ENCODE measurements around the gene SAMD4B. TPM values are rescaled to one million over a fixed set of nuclear protein-coding genes. Genes with fewer than 3 reads are reported as not detected.
A peak's percentile ranks its signal among the peaks of the same experiment; 100 is the strongest.

SAMD4B gene
- polyA plus RNA-seq, 2 donors = 78.7 to 140 TPM

- Histone ChIP-seq H3K27ac (ENCODE audit: low read depth in 2 of 2, low read length in 1 of 2) (peak overlapping the region; percentile 88 to 98), H3K9me3 (ENCODE audit: control insufficient read depth in 2 of 2, insufficient read depth in 1 of 2, low read depth in 1 of 2, low read length in 1 of 2) (no peaks in the 10 kb centered on the region), H3K4me3 (ENCODE audit: low read depth in 1 of 2, low read length in 2 of 2) (no peak overlapping the region), H3K27me3 (ENCODE audit: control insufficient read depth in 1 of 2, insufficient read depth in 2 of 2, low read length in 2 of 2) (no peaks in the 10 kb centered on the region), H3K4me1 (ENCODE audit: control insufficient read depth in 2 of 2, insufficient read depth in 2 of 2, low read length in 1 of 2) (peaks cover 0 to 11% of the 10 kb centered on the region in 2 donors), H3K36me3 (ENCODE audit: control insufficient read depth in 2 of 2, insufficient read depth in 2 of 2, low read length in 1 of 2) (peaks cover 12 to 17% of the 10 kb centered on the region in 2 donors)
- WGBS, 2 donors = 51 to 52% methylated on average over 25 of the region's 25 CpGs
Observed at GRCh38 chr19:39430675-39431593, 88.7 kb downstream of the SAMD4B start.

- H3K36me3 ChIP-seq (ENCODE audit: control insufficient read depth in 2 of 2, insufficient read depth in 2 of 2, low read length in 1 of 2) = peaks cover 12 to 17% of the 10 kb centered on the region in 2 donors
- no peaks in the 10 kb centered on the region for H3K9me3 ChIP-seq (ENCODE audit: control insufficient read depth in 2 of 2, insufficient read depth in 1 of 2, low read depth in 1 of 2, low read length in 1 of 2)
- H3K27ac ChIP-seq (ENCODE audit: low read depth in 2 of 2, low read length in 1 of 2) = peak overlapping the region in 1 of 2 donors; percentile 98
- H3K27me3 ChIP-seq (ENCODE audit: control insufficient read depth in 1 of 2, insufficient read depth in 2 of 2, low read length in 2 of 2) = no peaks in the 10 kb centered on the region
- WGBS, 2 donors = 95 to 96% methylated on average over 8 of the region's 8 CpGs
- H3K4me3 ChIP-seq (ENCODE audit: low read depth in 1 of 2, low read length in 2 of 2) = no peak overlapping the region
- peaks cover 0 to 11% of the 10 kb centered on the region in 2 donors for H3K4me1 ChIP-seq (ENCODE audit: control insufficient read depth in 2 of 2, insufficient read depth in 2 of 2, low read length in 1 of 2)
Observed at GRCh38 chr19:39432677-39433025, 90.4 kb downstream of the SAMD4B start.

GRCh38 chr19:39433480-39434079, 91.4 kb downstream of the SAMD4B start:
- WGBS, 2 donors = 95% methylated on average over 8 of the region's 8 CpGs
- peak overlapping the region in 1 of 2 donors; percentile 67 for H3K27ac ChIP-seq (ENCODE audit: low read depth in 2 of 2, low read length in 1 of 2)
- H3K4me3 ChIP-seq (ENCODE audit: low read depth in 1 of 2, low read length in 2 of 2) = peak overlapping the region in 1 of 2 donors; percentile 92
- no peaks in the 10 kb centered on the region for H3K9me3 ChIP-seq (ENCODE audit: control insufficient read depth in 2 of 2, insufficient read depth in 1 of 2, low read depth in 1 of 2, low read length in 1 of 2)
- peaks cover 12 to 17% of the 10 kb centered on the region in 2 donors for H3K36me3 ChIP-seq (ENCODE audit: control insufficient read depth in 2 of 2, insufficient read depth in 2 of 2, low read length in 1 of 2)
- no peaks in the 10 kb centered on the region for H3K27me3 ChIP-seq (ENCODE audit: control insufficient read depth in 1 of 2, insufficient read depth in 2 of 2, low read length in 2 of 2)
- peaks cover 0 to 11% of the 10 kb centered on the region in 2 donors for H3K4me1 ChIP-seq (ENCODE audit: control insufficient read depth in 2 of 2, insufficient read depth in 2 of 2, low read length in 1 of 2)

- no peaks in the 10 kb centered on the region for H3K27me3 ChIP-seq (ENCODE audit: control insufficient read depth in 1 of 2, insufficient read depth in 2 of 2, low read length in 2 of 2)
- H3K4me1 ChIP-seq (ENCODE audit: control insufficient read depth in 2 of 2, insufficient read depth in 2 of 2, low read length in 1 of 2) = peaks cover 0 to 11% of the 10 kb centered on the region in 2 donors
- H3K36me3 ChIP-seq (ENCODE audit: control insufficient read depth in 2 of 2, insufficient read depth in 2 of 2, low read length in 1 of 2) = peaks cover 12 to 17% of the 10 kb centered on the region in 2 donors
- peak overlapping the region; percentile 81 to 92 for H3K4me3 ChIP-seq (ENCODE audit: low read depth in 1 of 2, low read length in 2 of 2)
- whole genome bisulfite sequencing, 2 donors = 35 to 48% methylated on average over 10 of the region's 10 CpGs
- H3K9me3 ChIP-seq (ENCODE audit: control insufficient read depth in 2 of 2, insufficient read depth in 1 of 2, low read depth in 1 of 2, low read length in 1 of 2) = no peaks in the 10 kb centered on the region
- H3K27ac ChIP-seq (ENCODE audit: low read depth in 2 of 2, low read length in 1 of 2) = peak overlapping the region; percentile 13 to 93
Observed at GRCh38 chr19:39434123-39435076, 92.2 kb downstream of the SAMD4B start.

Other genes with a start within 250 kb of the SAMD4B start
- 10 to 100 TPM; 39.8 to 43.1 TPM for gene PAK4, start 216.6 kb upstream of the SAMD4B start, polyA plus RNA-seq
- 100 to 1,000 TPM; 296 to 510 TPM for gene NCCRP1, start 145.5 kb upstream of the SAMD4B start, polyA plus RNA-seq
- gene SYCN, start 138.2 kb upstream of the SAMD4B start, polyA plus RNA-seq = under 1 TPM in 1 of 2 donors, not detected in 1; 0.22 TPM
- gene IFNL3, start 97.4 kb upstream of the SAMD4B start, polyA plus RNA-seq = not detected
- not detected for gene IFNL4, start 93.6 kb upstream of the SAMD4B start, polyA plus RNA-seq
- gene IFNL2, start 74.0 kb upstream of the SAMD4B start, polyA plus RNA-seq = not detected
- gene IFNL1, start 46.0 kb upstream of the SAMD4B start, polyA plus RNA-seq = not detected
- under 1 TPM; 0.53 to 0.65 TPM for gene LRFN1, start 21.6 kb upstream of the SAMD4B start, polyA plus RNA-seq
- 10 to 100 TPM; 11.5 to 13.3 TPM for gene GMFG, start 6.4 kb upstream of the SAMD4B start, polyA plus RNA-seq
- gene PAF1, start 48.7 kb downstream of the SAMD4B start, polyA plus RNA-seq = 10 to 100 TPM; 41.8 to 43.0 TPM
- 10 to 100 TPM; 15.6 to 22.7 TPM for gene MED29, start 49.0 kb downstream of the SAMD4B start, polyA plus RNA-seq
- 100 to 1,000 TPM; 249 to 382 TPM for gene ZFP36, start 64.4 kb downstream of the SAMD4B start, polyA plus RNA-seq
- gene PLEKHG2, start 70.2 kb downstream of the SAMD4B start, polyA plus RNA-seq = 1 to 10 TPM; 3.8 to 9.2 TPM
- gene RPS16, start 93.5 kb downstream of the SAMD4B start, polyA plus RNA-seq = 1,000 to 10,000 TPM; 1,628 to 3,096 TPM
- gene SUPT5H, start 103.2 kb downstream of the SAMD4B start, polyA plus RNA-seq = 10 to 100 TPM; 51.5 to 90.2 TPM
- gene TIMM50, start 138.4 kb downstream of the SAMD4B start, polyA plus RNA-seq = 10 to 100 TPM; 42.3 to 42.4 TPM
- under 1 TPM in 1 of 2 donors, not detected in 1; 0.04 TPM for gene DLL3, start 156.5 kb downstream of the SAMD4B start, polyA plus RNA-seq
- not detected for gene SELENOV, start 172.7 kb downstream of the SAMD4B start, polyA plus RNA-seq
- gene EID2B, start 190.4 kb downstream of the SAMD4B start, polyA plus RNA-seq = under 1 TPM; 0.57 to 0.80 TPM
- 10 to 100 TPM; 11.6 to 16.7 TPM for gene EID2, start 197.7 kb downstream of the SAMD4B start, polyA plus RNA-seq

All from esophagus (tissue), 2 donors.